Right ventricle myocardium inferior (tissue), 1 donor: Measurements from ENCODE around the gene ENTPD1. TPM values are rescaled to one million over a fixed set of nuclear protein-coding genes. Genes with fewer than 3 reads are reported as not detected.
"Not testable (repeated sequence)": the region's sequence is repeated elsewhere in the genome, so short reads cannot be mapped to it uniquely, and the experiment has no call there.

Experiments
- ATAC-seq: fragments of 200-7000 bp; cut with Tn5 transposase; one replicate; pipeline ENCODE4 v1.9.1; 2020; ENCODE audit warnings: mild to moderate bottlenecking, moderate library complexity
- DNase-seq: peaks from one replicate; pipeline ENCODE4 v3.0.0; 2021; ENCODE audit errors: missing footprints
- intact Hi-C: fragments of 100-400 bp; cut with DNase I; formaldehyde crosslinking; loops from one replicate; pipeline ENCODE4 v1.11.0; 2022
- total RNA-seq: library from RNA; stranded (reverse); fragmentation: NEBNext Ultra II Directional; extraction: Animal tissue kit (Norgen Biotek cat#: 25700); gene quantifications from one replicate; pipeline ENCODE4 v1.2.1, GENCODE V29; 2021
- donor health status: DM: no; HTN: yes; CAD: no; lungs with severe emphysema.

The ENTPD1 gene
- total RNA-seq, 1 donor from 2014 or later: 6.3 TPM

DNA sequence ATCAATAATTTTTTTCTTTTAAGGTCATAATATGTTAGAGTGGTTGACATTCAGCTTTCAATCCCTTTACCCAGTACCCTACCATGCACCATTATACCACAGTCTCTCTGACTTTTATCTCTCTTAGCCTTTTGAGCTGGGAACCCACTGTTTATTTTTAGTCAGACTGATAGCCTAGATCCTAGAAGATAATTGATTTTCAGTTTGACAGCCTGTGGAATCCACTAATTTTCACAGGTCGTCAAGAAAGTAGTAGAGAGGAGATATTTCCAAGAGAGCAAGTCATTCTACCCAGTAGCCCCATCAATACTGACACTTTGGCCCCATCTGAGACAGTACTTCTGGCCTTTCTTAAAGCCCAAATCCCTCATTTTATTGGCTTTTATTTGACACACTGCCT lies 84.7 kb downstream of the ENTPD1 start:
- intact Hi-C loops: loop anchor here (1.0 to 5.0 kb wide), 3 partner anchors 48 to 146 kb away; no protein-coding TSS in a partner anchor
- ATAC-seq (no peak), DNase-seq (no peak)

DNA sequence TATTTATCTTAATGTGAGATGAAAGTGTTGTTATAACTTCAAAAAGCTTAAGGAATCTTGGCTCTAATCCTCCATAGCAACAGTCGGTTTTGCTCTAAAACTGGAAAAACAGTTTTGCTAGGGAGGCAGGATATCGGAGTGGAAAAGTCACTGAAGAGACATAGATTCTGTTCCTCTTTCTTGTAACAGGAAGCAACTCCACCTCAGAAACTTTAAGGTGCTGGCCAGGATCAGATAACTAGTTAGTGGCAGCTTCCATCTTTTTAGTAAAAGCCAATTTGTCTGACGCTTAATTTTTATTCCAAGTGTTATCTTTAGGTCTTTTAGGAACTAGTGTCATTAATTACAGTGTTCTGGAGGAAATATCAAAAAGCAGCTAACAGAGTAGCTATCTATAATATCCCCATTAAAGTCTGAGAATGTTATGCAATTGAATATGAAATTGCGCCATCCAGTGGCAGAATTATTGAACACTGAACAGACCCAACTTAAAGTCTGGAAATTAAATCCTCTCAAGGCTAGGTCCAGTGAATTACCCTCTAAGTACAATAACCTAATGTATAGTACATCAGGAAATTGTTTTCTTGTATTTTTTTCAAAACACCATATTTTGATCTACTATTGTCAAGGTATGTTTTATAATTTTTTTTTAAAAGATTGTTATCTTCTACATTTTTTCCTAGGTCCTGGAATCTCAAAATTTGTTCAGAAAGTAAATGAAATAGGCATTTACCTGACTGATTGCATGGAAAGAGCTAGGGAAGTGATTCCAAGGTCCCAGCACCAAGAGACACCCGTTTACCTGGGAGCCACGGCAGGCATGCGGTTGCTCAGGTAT lies 85.9 kb downstream of the ENTPD1 start:
- intact Hi-C loops: loop anchor here (1.0 to 5.0 kb wide), 3 partner anchors 50 to 148 kb away; no protein-coding TSS in a partner anchor
- DNase-seq: no peak

DNA sequence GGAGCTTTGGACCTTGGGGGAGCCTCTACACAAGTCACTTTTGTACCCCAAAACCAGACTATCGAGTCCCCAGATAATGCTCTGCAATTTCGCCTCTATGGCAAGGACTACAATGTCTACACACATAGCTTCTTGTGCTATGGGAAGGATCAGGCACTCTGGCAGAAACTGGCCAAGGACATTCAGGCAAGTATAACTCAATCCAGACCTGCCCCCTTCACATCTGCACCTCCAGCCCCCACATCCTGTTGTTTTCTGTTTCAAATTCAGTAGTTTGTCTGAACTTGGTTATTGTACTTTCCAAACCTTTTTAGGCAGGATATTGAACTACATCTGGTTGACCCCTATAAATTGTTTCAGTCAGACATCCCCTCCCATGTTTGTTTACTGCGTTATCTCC lies 89.4 kb downstream of the ENTPD1 start:
- intact Hi-C loops: no loop called here
- no peak for DNase-seq
- ATAC-seq: no peak

More for the DNA sequence above, 85.9 kb downstream of the ENTPD1 start:
- ATAC-seq: peak; percentile 44

DNA sequence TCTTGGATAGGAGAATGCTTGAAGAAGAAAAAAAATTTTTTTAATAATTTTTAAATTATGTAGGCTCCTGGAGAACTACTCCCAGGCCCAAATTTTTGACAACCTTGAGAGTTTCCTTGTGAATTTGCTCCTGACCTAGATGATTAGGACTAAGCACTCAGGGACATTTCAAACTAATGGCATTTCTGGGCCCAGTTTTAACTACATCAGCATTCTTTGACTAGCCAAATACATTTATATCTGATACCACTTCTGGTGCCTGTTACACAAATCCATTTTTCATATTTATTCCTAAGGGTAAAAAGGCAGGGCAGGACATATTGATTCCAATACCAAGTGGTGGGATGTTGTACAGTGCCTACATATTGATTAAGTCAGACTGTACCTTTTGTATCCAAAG lies 91.0 kb downstream of the ENTPD1 start:
- DNase-seq (no peak), ATAC-seq (no peak)
- intact Hi-C loops: no loop called here

DNA sequence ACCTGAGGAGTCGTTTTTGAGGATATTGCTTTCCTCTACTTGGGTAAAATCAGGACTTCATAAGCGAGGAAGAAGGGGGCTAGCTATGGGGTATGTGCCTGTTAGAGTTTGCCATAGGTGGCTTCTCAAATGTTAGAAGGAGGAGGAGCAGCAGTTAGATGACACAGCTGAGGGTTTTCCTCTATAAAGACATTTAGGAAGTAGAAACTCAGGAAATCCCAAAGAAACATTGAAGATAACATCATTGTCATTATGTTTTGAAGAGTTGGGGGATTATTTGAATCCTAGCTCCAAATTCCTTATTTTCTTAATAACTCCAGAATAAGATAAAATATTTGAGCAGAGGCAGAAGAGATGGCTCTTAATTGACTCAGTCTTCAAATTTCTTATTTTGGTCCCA lies 92.9 kb downstream of the ENTPD1 start:
- ATAC-seq (no peak), DNase-seq (no peak)
- intact Hi-C loops: no loop called here

DNA sequence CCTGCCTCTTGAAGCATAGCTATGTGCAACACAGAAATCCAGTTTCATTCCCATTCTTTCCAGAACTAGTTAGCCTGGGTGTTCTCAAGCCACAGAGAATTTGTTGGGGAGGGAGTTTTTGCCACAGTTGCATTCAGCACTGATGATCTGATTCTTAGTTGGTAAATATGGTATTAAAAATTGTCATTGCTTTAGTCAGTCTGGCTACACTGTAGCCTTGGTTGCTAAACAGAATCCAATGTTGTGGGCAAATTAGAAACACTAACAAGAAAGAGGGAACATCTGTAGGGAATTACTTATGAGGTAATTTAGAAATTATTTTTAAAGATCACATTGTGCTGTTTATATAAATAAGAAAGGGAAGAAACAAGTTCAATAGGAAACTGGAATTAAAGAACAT lies 94.8 kb downstream of the ENTPD1 start:
- intact Hi-C loops: no loop called here
- DNase-seq (no peak), ATAC-seq (no peak)

DNA sequence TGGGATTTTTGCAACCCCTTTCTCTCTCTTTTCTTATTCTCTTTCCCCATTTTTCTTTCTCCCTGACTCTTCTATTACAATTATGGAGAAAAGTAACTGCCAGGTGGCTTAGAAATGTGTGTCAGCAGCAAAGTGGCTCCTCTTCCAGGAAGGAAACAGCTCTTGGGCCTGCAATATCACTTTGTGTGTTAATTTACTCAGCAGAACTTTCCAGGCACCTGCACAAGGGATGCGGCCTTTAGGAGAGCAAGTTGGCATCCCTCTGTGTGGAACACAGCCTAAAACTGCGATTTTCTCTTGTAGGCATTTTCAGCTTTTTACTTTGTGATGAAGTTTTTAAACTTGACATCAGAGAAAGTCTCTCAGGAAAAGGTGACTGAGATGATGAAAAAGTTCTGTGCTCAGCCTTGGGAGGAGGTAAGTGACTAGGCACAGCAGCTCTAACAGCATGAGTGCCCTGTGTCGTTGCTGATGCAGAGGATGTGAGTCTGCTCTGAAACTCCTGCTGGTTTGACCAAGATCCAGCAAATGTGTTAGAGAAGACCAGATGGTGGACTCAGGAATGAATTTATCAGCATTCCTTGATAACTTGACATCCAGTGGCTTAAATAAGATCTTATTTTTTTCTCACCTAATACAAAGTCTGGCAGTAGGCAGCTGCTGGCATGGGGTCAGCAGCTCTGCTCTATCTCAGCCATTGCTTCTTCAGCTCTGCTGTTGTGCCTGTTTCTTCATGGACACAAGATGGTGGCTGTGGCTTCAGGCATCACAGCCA lies 104.4 kb downstream of the ENTPD1 start:
- intact Hi-C loops: loop anchor here (5.0 kb wide), 1 partner anchor 168 kb away; the partner anchor contains the start of gene TCTN3
- ATAC-seq (no peak), DNase-seq (no peak)

DNA sequence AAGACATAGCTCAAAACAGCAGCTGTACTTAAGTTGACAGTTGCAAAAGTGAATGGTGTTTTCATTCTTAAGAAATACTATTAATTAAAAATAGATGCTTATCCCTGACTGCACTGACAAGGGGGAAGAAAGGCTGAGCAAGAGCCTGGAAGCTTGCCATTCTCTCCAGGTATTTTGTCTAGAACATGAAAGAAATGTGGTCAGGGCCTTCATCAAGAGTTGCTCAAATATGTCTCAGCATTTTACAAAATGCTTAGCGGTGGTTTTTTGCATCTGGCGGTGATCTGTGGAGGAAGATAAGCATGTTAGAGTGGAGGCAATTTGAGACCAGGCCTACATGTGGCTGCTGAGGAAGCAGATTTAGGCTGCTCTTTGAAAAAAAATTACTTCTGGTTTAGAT lies 105.4 kb downstream of the ENTPD1 start:
- intact Hi-C loops: loop anchor here (5.0 kb wide), 1 partner anchor 169 kb away; the partner anchor contains the start of gene TCTN3
- ATAC-seq (no peak), DNase-seq (no peak)

DNA sequence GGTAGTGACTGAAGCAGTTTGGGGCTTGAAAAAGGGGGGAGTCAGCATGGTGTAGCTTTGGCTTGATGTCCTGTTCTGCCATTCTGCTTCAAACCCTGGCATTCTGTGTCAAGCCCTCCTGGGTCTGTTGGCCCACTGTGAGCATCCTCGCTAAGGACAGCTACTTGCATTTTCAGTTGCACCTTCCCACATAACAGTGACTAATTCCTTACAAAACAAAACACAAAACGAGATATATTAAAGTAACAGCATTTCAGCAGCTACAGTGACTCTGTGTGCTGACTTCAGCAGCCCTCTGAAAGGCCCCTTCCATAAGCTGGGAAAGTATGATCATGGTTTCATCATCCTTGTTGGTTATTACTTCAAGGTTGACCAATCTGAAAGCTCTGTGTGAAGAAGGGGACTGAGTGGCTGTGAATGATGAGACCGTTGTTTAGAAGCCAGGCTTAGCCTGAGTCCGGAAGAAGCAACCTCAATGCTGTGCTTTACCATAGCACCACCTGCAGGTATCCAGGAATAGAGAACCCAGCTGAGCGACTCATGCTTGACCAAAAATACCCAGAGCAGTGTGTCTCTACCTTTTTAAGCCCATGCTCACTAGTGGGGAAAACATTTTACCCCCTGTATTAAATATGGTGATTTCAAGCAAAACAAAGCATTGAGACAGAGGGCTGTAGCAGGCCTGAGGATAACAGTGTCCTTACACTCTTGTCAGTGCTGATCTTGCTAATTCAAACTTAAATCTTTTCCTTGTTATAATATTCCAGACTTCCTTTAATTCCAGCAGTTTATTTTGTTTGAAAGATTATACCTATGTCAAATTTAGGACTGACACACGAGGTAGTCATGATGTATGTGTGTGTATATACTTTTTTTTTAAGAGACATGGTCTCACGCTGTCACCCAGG lies 109.2 kb downstream of the ENTPD1 start:
- ATAC-seq: peak; percentile 70
- intact Hi-C loops: loop anchor here (5.0 kb wide), 1 partner anchor 173 kb away; the partner anchor contains the start of gene TCTN3
- no peak for DNase-seq

DNA sequence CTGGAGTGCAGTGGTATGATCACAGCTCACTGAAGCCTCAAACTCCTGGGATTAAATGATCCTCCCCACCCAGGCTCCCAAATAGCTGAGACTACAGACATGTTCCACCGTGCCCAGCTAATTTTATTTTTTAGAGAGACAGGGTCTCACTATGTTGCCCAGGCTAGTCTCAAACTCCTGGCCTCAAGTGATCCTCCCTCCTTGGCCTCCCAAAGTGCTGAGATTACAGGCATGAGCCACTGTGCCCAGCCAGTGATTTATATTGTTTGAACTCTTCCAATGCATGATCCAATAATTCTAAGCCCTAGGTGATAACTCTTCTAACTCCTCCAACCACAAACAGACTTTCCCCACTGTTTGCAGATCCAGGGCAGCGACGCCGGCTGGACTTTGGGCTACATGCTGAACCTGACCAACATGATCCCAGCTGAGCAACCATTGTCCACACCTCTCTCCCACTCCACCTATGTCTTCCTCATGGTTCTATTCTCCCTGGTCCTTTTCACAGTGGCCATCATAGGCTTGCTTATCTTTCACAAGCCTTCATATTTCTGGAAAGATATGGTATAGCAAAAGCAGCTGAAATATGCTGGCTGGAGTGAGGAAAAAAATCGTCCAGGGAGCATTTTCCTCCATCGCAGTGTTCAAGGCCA lies 110.0 kb downstream of the ENTPD1 start:
- DNase-seq: no peak
- intact Hi-C loops: no loop called here
- ATAC-seq: no peak

DNA sequence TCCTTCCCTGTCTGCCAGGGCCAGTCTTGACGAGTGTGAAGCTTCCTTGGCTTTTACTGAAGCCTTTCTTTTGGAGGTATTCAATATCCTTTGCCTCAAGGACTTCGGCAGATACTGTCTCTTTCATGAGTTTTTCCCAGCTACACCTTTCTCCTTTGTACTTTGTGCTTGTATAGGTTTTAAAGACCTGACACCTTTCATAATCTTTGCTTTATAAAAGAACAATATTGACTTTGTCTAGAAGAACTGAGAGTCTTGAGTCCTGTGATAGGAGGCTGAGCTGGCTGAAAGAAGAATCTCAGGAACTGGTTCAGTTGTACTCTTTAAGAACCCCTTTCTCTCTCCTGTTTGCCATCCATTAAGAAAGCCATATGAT lies 110.5 kb downstream of the ENTPD1 start:
- DNase-seq: no peak
- intact Hi-C loops: no loop called here
- ATAC-seq: no peak

DNA sequence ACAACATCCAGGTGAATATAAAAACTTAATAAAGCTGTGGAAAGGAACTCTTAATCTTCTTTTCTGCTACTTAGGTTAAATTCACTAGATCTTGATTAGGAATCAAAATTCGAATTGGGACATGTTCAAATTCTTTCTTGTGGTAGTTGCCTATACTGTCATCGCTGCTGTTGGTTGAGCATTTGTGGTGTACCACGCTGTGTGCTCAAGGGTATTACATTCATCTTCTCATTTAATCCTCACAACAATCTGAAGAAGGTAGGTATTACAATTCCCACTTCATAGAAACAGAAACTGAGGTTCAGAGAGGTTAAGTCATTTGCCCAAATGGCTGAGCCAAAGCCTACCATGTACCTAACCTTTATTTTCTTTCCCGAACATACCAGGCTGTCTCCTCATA lies 111.9 kb downstream of the ENTPD1 start:
- DNase-seq: no peak
- ATAC-seq: no peak
- intact Hi-C loops: no loop called here

DNA sequence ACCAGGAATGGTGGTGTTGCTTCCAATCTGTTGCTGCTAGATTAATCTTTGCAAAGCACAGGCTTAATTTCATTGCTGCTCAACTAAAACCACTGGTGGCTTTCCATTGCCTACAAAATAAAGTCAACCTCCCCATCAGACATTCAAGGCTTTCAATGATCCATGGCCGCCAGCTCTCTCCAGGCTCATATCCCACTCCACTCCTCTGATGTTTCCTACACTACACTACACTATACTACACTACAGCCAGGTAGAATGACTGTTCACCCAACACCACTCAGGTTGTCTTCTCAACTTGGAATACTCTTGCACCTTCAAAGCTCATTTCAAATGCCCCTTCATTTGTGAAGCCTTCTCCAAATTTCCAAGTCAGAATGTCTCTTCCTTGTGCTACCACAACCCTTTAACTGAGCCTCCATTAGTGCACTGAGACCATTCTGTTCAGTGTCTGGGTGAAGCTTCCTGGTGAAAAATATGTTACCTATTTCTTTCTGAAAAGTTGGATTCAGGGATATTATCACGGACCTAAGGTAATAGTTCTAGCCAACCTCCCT lies 116.3 kb downstream of the ENTPD1 start:
- DNase-seq: no peak
- ATAC-seq: no peak
- intact Hi-C loops: no loop called here

DNA sequence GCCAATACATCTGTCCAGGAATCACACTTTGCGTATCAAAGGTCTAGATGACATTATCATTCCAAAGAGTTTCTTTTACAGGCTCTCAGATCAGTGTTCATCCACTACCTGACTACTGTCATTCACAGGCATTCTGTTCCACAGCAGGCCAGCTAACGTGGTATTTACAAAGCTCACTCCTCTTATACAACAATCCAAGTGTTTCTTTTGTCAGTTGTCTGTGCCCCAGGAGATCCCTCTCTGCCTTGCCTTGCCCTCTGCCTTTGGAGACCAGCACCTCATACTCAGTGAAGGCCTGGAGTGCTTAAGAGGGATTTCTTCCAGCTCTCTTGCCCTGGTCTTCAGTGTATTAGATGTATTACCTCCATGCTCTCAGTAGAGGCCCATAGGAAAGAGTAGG lies 117.2 kb downstream of the ENTPD1 start:
- ATAC-seq: no peak
- intact Hi-C loops: no loop called here
- DNase-seq: no peak

DNA sequence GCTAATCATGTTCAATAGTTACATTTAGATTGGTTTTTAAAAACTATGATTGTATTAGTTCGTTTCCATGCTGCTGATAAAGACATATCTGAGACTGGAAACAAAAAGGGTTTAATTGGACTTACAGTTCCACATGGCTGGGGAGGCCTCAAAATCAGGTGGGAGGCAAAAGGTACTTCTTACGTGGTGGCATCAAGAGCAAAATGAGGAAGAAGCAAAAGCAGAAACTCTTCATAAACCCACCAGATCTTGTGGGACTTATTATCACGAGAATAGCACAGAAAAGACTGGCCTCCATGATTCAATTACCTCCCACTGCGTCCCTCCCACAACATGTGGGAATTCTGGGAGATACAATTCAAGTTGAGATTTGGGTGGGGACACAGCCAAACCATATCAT lies 117.7 kb downstream of the ENTPD1 start:
- intact Hi-C loops: no loop called here
- no peak for DNase-seq
- no peak for ATAC-seq

DNA sequence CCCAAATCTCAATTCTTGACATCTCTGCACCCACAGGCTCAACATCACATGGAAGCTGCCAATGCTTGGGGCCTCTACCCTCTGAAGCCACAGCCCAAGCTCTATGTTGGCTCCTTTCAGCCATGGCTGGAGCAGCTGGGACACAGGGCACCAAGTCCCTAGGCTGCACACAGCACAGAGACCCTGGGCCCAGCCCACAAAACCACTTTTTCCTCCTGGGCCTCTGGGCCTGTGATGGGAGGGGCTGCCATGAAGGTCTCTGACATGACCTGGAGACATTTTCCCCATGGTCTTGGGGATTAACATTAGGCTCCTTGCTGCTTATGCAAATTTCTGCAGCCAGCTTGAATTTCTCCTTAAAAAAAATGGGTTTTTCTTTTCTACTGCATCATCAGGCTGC lies 118.8 kb downstream of the ENTPD1 start:
- intact Hi-C loops, DNase-seq, ATAC-seq: not testable (repeated sequence)

DNA sequence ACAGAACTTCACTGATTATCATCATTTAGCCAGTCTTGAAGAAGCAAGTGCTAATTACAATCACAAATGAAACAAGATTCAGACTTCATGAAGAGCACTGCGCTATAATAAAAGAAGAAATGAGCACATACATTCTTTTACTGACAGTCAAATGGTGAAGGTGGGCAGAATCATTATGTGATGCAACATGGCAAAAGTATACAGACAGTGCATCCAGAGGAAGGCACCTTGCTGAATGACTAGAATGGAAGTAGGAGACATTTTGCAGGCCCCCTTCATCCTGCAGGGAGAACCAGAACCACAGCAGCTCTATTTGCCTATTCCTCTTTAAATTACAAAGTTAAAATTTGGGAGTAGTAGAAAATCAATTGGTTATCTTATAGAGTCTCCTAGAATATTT lies 120.8 kb downstream of the ENTPD1 start:
- ATAC-seq (no peak), DNase-seq (no peak)
- intact Hi-C loops: no loop called here

DNA sequence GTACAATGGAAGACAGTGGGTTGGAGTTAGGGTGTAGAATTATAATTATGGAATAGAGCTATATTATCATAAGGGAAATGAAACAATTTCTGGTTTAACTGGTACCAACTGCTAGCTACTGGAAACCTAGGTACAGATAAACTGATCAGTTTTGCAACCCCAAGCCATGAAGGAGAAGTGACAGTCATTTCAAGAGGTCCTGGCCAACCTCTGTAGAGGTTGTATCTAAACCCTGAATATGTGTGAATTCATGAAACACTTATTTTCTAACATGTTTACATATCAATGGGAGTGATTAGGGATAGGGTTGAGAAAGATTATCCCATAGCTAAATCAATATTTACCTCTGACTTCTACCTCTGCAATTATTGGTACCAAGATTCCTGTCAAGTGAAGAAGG lies 121.9 kb downstream of the ENTPD1 start:
- no peak for ATAC-seq
- intact Hi-C loops: no loop called here
- DNase-seq: no peak
